Panc1 (cell line): ENCODE measurements around the gene WDFY1. TPM values are rescaled to one million over a fixed set of nuclear protein-coding genes. Genes with fewer than 3 reads are reported as not detected.

Source experiments
- ATAC-seq: fragments of 200-7000 bp; cut with Tn5 transposase; 2 replicates; pipeline ENCODE4 v1.9.1; 2020; ENCODE audit warnings: mild to moderate bottlenecking, moderate library complexity
- BruUV-seq: library from RNA; stranded (reverse); fragments of 400-500 nt; replicated peaks from 2 replicates; lab custom pipeline; 2021; lab: Mats Ljungman, UMichigan
- CTCF ChIA-PET: fragments of 300-600 bp; sonication (Branson Sonifier 250); formaldehyde crosslinking; loops from one replicate; lab custom pipeline; 2022; ENCODE audit warnings: antibody characterized with exemption; lab: Charles Lee
- POLR2A ChIA-PET: fragments of 300-600 bp; sonication (Branson Sonifier 250); formaldehyde crosslinking; loops from one replicate; lab custom pipeline; 2022; ENCODE audit warnings: antibody characterized with exemption; lab: Charles Lee
- DNase-seq: peaks from one replicate; pipeline ENCODE4 v3.0.0-alpha.2; 2010; ENCODE audit warnings: low read depth, low spot score
- H3K27ac ChIP-seq: 2 replicates; pipeline ENCODE4 v1.5.1; 2011; ENCODE audit warnings: mild to moderate bottlenecking, low read length, inconsistent platforms
- H3K27me3 ChIP-seq: fragments of 200-500 bp; sonication (Bioruptor generic); 2 replicates; pipeline ENCODE4 v1.6.0; 2014; ENCODE audit warnings: low read length, inconsistent platforms; ENCODE audit not compliant: control insufficient read depth, insufficient read depth
- H3K36me3 ChIP-seq: fragments of 200-500 bp; sonication (Bioruptor generic); 2 replicates; pipeline ENCODE4 v1.5.1; 2014; ENCODE audit warnings: inconsistent platforms, mild to moderate bottlenecking, low read length, moderate library complexity; ENCODE audit not compliant: control insufficient read depth, insufficient read depth
- H3K4me1 ChIP-seq: 2 replicates; pipeline ENCODE4 v1.5.1; 2011; ENCODE audit warnings: inconsistent platforms, mild to moderate bottlenecking, low read length, moderate library complexity; ENCODE audit not compliant: control insufficient read depth, insufficient read depth
- H3K4me3 ChIP-seq, 2 experiments: 2 replicates each; pipeline ENCODE4 v1.5.1; 2011 to 2012; ENCODE audit warnings: low read depth in 2 of 2, low read length in 2 of 2, mild to moderate bottlenecking in 2 of 2, inconsistent platforms in 1 of 2, moderate library complexity in 1 of 2
- H3K9me3 ChIP-seq: fragments of 200-500 bp; sonication (Bioruptor generic); 2 replicates; pipeline ENCODE4 v1.5.1; 2014; ENCODE audit warnings: low read depth, mild to moderate bottlenecking, inconsistent platforms, low read length, moderate library complexity; ENCODE audit not compliant: control insufficient read depth, insufficient read depth
- POLR2AphosphoS5 ChIP-seq: IDR thresholded peaks from 2 replicates; pipeline ENCODE4 v1.6.1; 2012; ENCODE audit warnings: mild to moderate bottlenecking, low read depth, low read length, moderate library complexity
- SIN3A ChIP-seq: IDR thresholded peaks from 2 replicates; pipeline ENCODE4 v1.6.1; 2012; ENCODE audit warnings: low read depth, mild to moderate bottlenecking, low read length, moderate library complexity, borderline replicate concordance; ENCODE audit not compliant: insufficient read depth
- TCF7L2 ChIP-seq: IDR thresholded peaks from 2 replicates; pipeline ENCODE4 v1.6.1; 2011; ENCODE audit warnings: mild to moderate bottlenecking, low read depth, low read length, inconsistent platforms
- in situ Hi-C: cut with HindIII; loops from 2 replicates; pipeline ENCODE4 v1.10.0; 2016; ENCODE audit warnings: low sequenced_read_pairs, low pct_unique_long_range_greater_than_20kb
- intact Hi-C: fragments of 100-400 bp; cut with micrococcal nuclease; formaldehyde crosslinking; loops from one replicate; pipeline ENCODE4 v1.10.0; 2022; ENCODE audit not compliant: unreplicated experiment
- total RNA-seq: library from RNA; stranded (reverse); gene quantifications from one replicate; pipeline ENCODE4 v1.2.1, GENCODE V29; 2021; ENCODE audit not compliant: unreplicated experiment
- TF ChIP-seq, protein P1 (sequence below): fragments of 450-650 bp; IDR thresholded peaks from 2 replicates; pipeline ENCODE4 v1.5.1; 2017; ENCODE audit warnings: mild to moderate bottlenecking
- TF ChIP-seq, protein P2 (sequence below), 2 experiments: IDR thresholded peaks; 2 replicates each; pipeline ENCODE4 v1.6.1; 2011 to 2012; ENCODE audit warnings: low read depth in 2 of 2, control low read depth in 1 of 2, low read length in 1 of 2, mild to moderate bottlenecking in 1 of 2, moderate library complexity in 1 of 2; ENCODE audit not compliant: insufficient read depth in 1 of 2

The WDFY1 gene
- total RNA-seq, 1 experiment from 2014 or later: 48.5 TPM

DNA sequence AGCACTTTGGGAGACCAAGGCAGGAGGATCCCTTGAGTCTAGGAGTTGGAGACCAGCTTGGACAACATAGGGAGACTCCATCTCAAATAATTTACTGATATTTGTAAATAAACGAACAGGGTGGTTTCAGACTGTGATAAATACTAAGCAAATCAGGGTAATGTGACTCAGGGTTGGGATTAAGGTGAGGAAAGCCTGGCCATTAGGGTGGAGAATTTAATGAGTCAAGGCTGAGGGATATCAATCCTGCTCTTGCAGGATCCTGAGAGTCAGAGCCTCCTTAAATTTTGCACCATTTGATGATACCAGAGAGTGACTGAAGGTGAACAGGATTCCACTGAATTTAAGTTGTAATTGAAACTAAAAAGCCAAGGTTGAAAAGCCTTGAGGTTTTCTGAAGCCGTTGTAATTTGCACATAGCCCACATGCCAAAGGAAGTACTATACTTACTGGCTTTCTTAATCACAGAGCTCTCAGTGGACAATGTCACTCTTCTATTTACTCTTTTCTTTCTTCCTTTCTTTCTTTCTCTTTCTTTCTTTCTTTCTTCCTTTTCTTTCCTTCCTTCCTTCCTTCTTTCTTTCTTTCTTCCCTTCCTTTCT is 79.1 kb downstream of the WDFY1 start:
- no peak for ATAC-seq

DNA sequence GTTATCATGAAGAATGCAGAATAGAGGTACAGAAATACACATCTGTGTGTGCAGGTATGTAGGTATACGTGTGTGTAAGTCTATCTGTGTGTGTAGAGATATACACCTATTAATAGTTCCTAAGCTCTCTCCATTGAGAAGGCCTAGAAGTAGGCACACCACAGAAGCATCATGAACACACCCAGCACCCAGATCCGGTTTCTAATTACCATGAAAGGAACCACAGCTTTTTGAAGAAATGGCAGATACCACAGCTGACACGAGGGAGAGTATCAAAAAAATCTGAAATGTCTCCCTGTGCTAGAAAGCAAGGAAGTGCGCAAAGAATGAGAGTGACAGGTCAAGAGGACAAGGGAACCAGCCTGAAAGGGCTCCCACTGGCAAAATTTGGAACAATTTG is 80.0 kb downstream of the WDFY1 start:
- Histone ChIP-seq H3K27ac (no peak overlapping the region), H3K36me3 (no peaks in the 10 kb centered on the region), H3K4me1 (peaks cover 15% of the 10 kb centered on the region; the same call in 1 of the 2 replicates), H3K4me3 (no peak overlapping the region), H3K9me3 (no peaks in the 10 kb centered on the region), H3K27me3 (no peaks in the 10 kb centered on the region)
- no TSS peak for BruUV-seq
- ATAC-seq: no peak
- CTCF ChIA-PET: no interaction called here
- in situ Hi-C loops (no loop called here), intact Hi-C loops (no loop called here)
- TF ChIP-seq, protein P1, sequence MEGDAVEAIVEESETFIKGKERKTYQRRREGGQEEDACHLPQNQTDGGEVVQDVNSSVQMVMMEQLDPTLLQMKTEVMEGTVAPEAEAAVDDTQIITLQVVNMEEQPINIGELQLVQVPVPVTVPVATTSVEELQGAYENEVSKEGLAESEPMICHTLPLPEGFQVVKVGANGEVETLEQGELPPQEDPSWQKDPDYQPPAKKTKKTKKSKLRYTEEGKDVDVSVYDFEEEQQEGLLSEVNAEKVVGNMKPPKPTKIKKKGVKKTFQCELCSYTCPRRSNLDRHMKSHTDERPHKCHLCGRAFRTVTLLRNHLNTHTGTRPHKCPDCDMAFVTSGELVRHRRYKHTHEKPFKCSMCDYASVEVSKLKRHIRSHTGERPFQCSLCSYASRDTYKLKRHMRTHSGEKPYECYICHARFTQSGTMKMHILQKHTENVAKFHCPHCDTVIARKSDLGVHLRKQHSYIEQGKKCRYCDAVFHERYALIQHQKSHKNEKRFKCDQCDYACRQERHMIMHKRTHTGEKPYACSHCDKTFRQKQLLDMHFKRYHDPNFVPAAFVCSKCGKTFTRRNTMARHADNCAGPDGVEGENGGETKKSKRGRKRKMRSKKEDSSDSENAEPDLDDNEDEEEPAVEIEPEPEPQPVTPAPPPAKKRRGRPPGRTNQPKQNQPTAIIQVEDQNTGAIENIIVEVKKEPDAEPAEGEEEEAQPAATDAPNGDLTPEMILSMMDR: no peak
- no peak for TF ChIP-seq POLR2AphosphoS5
- TF ChIP-seq, protein P2, sequence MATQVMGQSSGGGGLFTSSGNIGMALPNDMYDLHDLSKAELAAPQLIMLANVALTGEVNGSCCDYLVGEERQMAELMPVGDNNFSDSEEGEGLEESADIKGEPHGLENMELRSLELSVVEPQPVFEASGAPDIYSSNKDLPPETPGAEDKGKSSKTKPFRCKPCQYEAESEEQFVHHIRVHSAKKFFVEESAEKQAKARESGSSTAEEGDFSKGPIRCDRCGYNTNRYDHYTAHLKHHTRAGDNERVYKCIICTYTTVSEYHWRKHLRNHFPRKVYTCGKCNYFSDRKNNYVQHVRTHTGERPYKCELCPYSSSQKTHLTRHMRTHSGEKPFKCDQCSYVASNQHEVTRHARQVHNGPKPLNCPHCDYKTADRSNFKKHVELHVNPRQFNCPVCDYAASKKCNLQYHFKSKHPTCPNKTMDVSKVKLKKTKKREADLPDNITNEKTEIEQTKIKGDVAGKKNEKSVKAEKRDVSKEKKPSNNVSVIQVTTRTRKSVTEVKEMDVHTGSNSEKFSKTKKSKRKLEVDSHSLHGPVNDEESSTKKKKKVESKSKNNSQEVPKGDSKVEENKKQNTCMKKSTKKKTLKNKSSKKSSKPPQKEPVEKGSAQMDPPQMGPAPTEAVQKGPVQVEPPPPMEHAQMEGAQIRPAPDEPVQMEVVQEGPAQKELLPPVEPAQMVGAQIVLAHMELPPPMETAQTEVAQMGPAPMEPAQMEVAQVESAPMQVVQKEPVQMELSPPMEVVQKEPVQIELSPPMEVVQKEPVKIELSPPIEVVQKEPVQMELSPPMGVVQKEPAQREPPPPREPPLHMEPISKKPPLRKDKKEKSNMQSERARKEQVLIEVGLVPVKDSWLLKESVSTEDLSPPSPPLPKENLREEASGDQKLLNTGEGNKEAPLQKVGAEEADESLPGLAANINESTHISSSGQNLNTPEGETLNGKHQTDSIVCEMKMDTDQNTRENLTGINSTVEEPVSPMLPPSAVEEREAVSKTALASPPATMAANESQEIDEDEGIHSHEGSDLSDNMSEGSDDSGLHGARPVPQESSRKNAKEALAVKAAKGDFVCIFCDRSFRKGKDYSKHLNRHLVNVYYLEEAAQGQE (IDR thresholded peaks at IDR 0.05; ENCODE audit: insufficient read depth in 1 of 2, low read depth in 2 of 2, low read length in 1 of 2): no peak
- no peak for TF ChIP-seq TCF7L2
- TF ChIP-seq SIN3A: no peak
- POLR2A ChIA-PET: no interaction called here
- no peak for DNase-seq

More for the DNA sequence above, 79.1 kb downstream of the WDFY1 start:
- Histone ChIP-seq H3K27ac (no peak overlapping the region), H3K27me3 (no peaks in the 10 kb centered on the region), H3K4me3 (no peak overlapping the region), H3K9me3 (no peaks in the 10 kb centered on the region), H3K4me1 (peaks cover 8% of the 10 kb centered on the region; the same call in 1 of the 2 replicates), H3K36me3 (no peaks in the 10 kb centered on the region)
- no peak for DNase-seq
- no TSS peak for BruUV-seq
- POLR2A ChIA-PET: no interaction called here
- in situ Hi-C loops (no loop called here), intact Hi-C loops (no loop called here)
- CTCF ChIA-PET: no interaction called here
- no peak for TF ChIP-seq POLR2AphosphoS5
- TF ChIP-seq TCF7L2: no peak
- TF ChIP-seq, protein P1: no peak
- TF ChIP-seq SIN3A: no peak
- TF ChIP-seq, protein P2 (IDR thresholded peaks at IDR 0.05; ENCODE audit: insufficient read depth in 1 of 2, low read depth in 2 of 2, low read length in 1 of 2): no peak
